ENCODE measurements around the gene HDC.

HDC gene

DNA sequence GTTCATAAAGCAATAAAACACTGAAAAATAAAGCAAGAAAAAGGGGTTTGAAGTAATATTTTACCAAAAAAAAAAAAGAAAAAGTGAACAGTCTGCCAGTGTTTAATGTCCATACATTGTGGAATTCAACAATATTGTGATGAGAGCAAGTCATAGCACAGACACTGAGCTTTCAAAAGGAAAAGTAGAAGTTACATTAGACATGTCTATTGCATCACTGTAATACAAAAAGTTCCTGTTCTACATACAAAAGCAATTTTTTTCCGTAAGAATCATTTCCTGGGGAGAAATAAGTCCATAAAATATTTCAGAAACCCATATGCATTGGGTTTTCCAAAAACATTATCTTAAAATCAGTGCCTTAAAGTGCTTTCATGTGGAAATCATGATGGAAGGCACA, 11.8 kb upstream of the HDC start:
- no peak overlapping the region for H3K4me3 ChIP-seq (ENCODE audit: low read depth, low read length)

DNA sequence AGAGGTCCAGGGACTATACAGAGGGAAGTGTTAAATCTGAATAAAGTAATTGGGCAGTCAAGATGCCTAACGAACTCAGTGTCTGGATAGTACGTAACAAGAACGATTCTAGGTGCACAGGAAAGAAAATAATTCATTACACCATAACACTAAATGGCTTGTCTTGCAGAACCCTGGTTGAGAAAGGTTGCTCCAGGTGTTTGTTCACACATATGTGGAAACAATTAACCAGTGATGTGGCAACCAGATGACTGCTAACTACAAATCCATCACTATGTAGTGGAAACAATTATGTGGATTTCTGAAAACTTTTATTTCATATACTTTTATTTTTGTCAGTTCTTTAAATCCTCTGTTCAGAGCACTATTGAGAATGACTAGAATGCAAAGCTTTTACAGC, 10.4 kb upstream of the HDC start:
- no peaks in the 10 kb centered on the region for H3K27me3 ChIP-seq (replicated peaks)
- in situ Hi-C loops (cut with HindIII; ENCODE audit: low pct_ligation_motif_present, low sequenced_read_pairs), result no loop called here
- DNase-seq, result no peak
- no peak overlapping the region for H3K4me3 ChIP-seq (ENCODE audit: low read depth, low read length)
- TF ChIP-seq CTCF (IDR thresholded peaks at IDR 0.05; ENCODE audit: low read depth, low read length, missing control alignments), result no peak
- H3K36me3 ChIP-seq (replicated peaks), result no peaks in the 10 kb centered on the region
- no peak overlapping the region for H3K27ac ChIP-seq

More for the DNA sequence above, 11.8 kb upstream of the HDC start:
- Histone ChIP-seq H3K36me3 (replicated peaks) (no peaks in the 10 kb centered on the region), H3K27ac (no peak overlapping the region), H3K27me3 (replicated peaks) (no peaks in the 10 kb centered on the region)
- in situ Hi-C loops (cut with HindIII; ENCODE audit: low pct_ligation_motif_present, low sequenced_read_pairs), result no loop called here
- DNase-seq, result no peak
- no peak for TF ChIP-seq CTCF (IDR thresholded peaks at IDR 0.05; ENCODE audit: low read depth, low read length, missing control alignments)

DNA sequence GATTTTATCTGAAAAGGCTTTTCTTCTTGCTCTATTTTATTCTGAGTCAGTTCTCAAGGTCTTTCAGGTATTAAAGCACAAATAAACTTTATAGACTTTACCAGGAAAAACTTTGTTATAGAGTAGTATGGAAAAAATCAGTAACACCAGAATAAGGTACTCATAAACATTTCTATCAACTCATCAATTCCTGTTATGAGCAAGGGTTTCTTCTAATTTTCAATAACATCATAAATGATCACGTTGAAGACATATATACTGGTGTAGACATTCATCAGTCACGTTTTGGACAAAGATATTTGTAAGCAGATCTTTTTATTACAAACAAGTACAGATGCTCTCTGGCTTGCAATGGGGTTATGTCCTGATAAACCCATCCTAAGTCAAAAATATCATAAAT, 9.6 kb upstream of the HDC start:
- in situ Hi-C loops (cut with HindIII; ENCODE audit: low pct_ligation_motif_present, low sequenced_read_pairs), result no loop called here
- DNase-seq, result no peak
- Histone ChIP-seq H3K4me3 (ENCODE audit: low read depth, low read length) (no peak overlapping the region), H3K27ac (no peak overlapping the region), H3K27me3 (replicated peaks) (no peaks in the 10 kb centered on the region), H3K36me3 (replicated peaks) (no peaks in the 10 kb centered on the region)
- TF ChIP-seq CTCF (IDR thresholded peaks at IDR 0.05; ENCODE audit: low read depth, low read length, missing control alignments), result no peak

GRCh38 chr15:50267577-50267976, 2.1 kb upstream of the HDC start:
- no peak for TF ChIP-seq CTCF (IDR thresholded peaks at IDR 0.05; ENCODE audit: low read depth, low read length, missing control alignments)
- peaks cover 3% of the 10 kb centered on the region for H3K27me3 ChIP-seq (replicated peaks)
- no peaks in the 10 kb centered on the region for H3K36me3 ChIP-seq (replicated peaks)
- in situ Hi-C loops (cut with HindIII; ENCODE audit: low pct_ligation_motif_present, low sequenced_read_pairs), result no loop called here
- DNase-seq, result no peak
- H3K4me3 ChIP-seq (ENCODE audit: low read depth, low read length), result no peak overlapping the region
- H3K27ac ChIP-seq, result no peak overlapping the region

- TF ChIP-seq CTCF (IDR thresholded peaks at IDR 0.05; ENCODE audit: low read depth, low read length, missing control alignments), result no peak
- H3K27me3 ChIP-seq (replicated peaks), result peaks cover 3% of the 10 kb centered on the region
- H3K27ac ChIP-seq, result no peak overlapping the region
- H3K4me3 ChIP-seq (ENCODE audit: low read depth, low read length), result no peak overlapping the region
- no peak for DNase-seq
- in situ Hi-C loops (cut with HindIII; ENCODE audit: low pct_ligation_motif_present, low sequenced_read_pairs), result no loop called here
- H3K36me3 ChIP-seq (replicated peaks), result no peaks in the 10 kb centered on the region
These were observed 3.0 kb downstream of the HDC start for GRCh38 chr15:50262533-50262932.

GRCh38 chr15:50261981-50262380, 3.5 kb downstream of the HDC start:
- TF ChIP-seq CTCF (IDR thresholded peaks at IDR 0.05; ENCODE audit: low read depth, low read length, missing control alignments), result peak; percentile 15
- Histone ChIP-seq H3K36me3 (replicated peaks) (no peaks in the 10 kb centered on the region), H3K27me3 (replicated peaks) (peaks cover 3% of the 10 kb centered on the region), H3K27ac (no peak overlapping the region), H3K4me3 (ENCODE audit: low read depth, low read length) (no peak overlapping the region)
- in situ Hi-C loops (cut with HindIII; ENCODE audit: low pct_ligation_motif_present, low sequenced_read_pairs), result no loop called here
- DNase-seq, result no peak
